PC-9 (cell line): Measurements from ENCODE around the gene EGFLAM. TPM values are rescaled to one million over a fixed set of nuclear protein-coding genes. Genes with fewer than 3 reads are reported as not detected.

Experiments used
- BruUV-seq: library from RNA; stranded (reverse); fragments of 400-500 nt; replicated peaks from 2 replicates; lab custom pipeline; 2021; lab: Mats Ljungman, UMichigan
- CTCF ChIA-PET: fragments of 300-600 bp; sonication (Branson Sonifier 250); formaldehyde crosslinking; loops from one replicate; lab custom pipeline; 2022; ENCODE audit warnings: antibody characterized with exemption; lab: Charles Lee
- POLR2A ChIA-PET: fragments of 300-600 bp; sonication (Branson Sonifier 250); formaldehyde crosslinking; loops from one replicate; lab custom pipeline; 2022; ENCODE audit warnings: antibody characterized with exemption; ENCODE audit not compliant: unreplicated experiment; lab: Charles Lee
- DNase-seq, 2 experiments: peaks; one replicate each; pipeline versions ENCODE4 v3.0.0 to v3.0.0-alpha.2; 2015 to 2022; ENCODE audit warnings: mixed read lengths in 1 of 2
- H2AFZ ChIP-seq: fragments of 200-600 bp; sonication (generic); 2 replicates; pipeline ENCODE4 v1.8.1; 2017; ENCODE audit warnings: antibody characterized with exemption
- H3F3A ChIP-seq: fragments of 200-600 bp; sonication (generic); 2 replicates; pipeline ENCODE4 v1.8.1; 2017; ENCODE audit warnings: antibody characterized with exemption, mild to moderate bottlenecking, low read depth; ENCODE audit not compliant: insufficient read depth
- H3K27ac ChIP-seq: fragments of 200-600 bp; sonication (generic); 2 replicates; pipeline ENCODE4 v1.6.1; 2016; ENCODE audit warnings: mixed run types
- H3K27me3 ChIP-seq: fragments of 200-600 bp; sonication (generic); 2 replicates; pipeline ENCODE4 v1.6.1; 2016; ENCODE audit warnings: low read depth, mixed run types; ENCODE audit not compliant: insufficient read depth
- H3K36me3 ChIP-seq: fragments of 200-600 bp; sonication (generic); 2 replicates; pipeline ENCODE4 v1.6.1; 2016; ENCODE audit warnings: low read depth, mixed run types
- H3K4me1 ChIP-seq: fragments of 200-600 bp; sonication (generic); replicated peaks from 2 replicates; pipeline ENCODE4 v1.6.1; 2016; ENCODE audit warnings: mixed run types; ENCODE audit not compliant: insufficient read depth
- H3K4me2 ChIP-seq: fragments of 200-600 bp; sonication (generic); 2 replicates; pipeline ENCODE4 v1.6.1; 2017; ENCODE audit warnings: mixed run types
- H3K4me3 ChIP-seq: fragments of 200-600 bp; sonication (generic); 2 replicates; pipeline ENCODE4 v1.6.1; 2016; ENCODE audit warnings: mixed run types
- H3K79me2 ChIP-seq: fragments of 200-600 bp; sonication (generic); 2 replicates; pipeline ENCODE4 v1.6.1; 2017; ENCODE audit warnings: low read depth, mixed run types
- H3K9me2 ChIP-seq: fragments of 200-600 bp; sonication (generic); 2 replicates; pipeline ENCODE4 v1.8.1; 2017; ENCODE audit warnings: mild to moderate bottlenecking; ENCODE audit not compliant: insufficient read depth
- H3K9me3 ChIP-seq: fragments of 200-600 bp; sonication (generic); 2 replicates; pipeline ENCODE4 v1.8.1; 2016; ENCODE audit warnings: low read depth; ENCODE audit not compliant: insufficient read depth
- H4K20me1 ChIP-seq: fragments of 200-600 bp; sonication (generic); 2 replicates; pipeline ENCODE4 v1.8.1; 2017; ENCODE audit not compliant: insufficient read depth
- EZH2 ChIP-seq: fragments of 200-600 bp; sonication (generic); IDR thresholded peaks from 2 replicates; pipeline ENCODE4 v1.8.0; 2017; ENCODE audit warnings: antibody characterized with exemption, low read depth
- intact Hi-C: fragments of 100-400 bp; cut with micrococcal nuclease; formaldehyde crosslinking; loops from one replicate; pipeline ENCODE4 v1.10.0; 2022; ENCODE audit not compliant: unreplicated experiment
- total RNA-seq: library from RNA; stranded (reverse); gene quantifications from 2 replicates; pipeline ENCODE4 v1.2.3, GENCODE V29; 2021
- TF ChIP-seq, protein P1 (sequence below): fragments of 200-600 bp; sonication (generic); conservative IDR thresholded peaks from 2 replicates; pipeline ENCODE4 v1.6.1; 2017; ENCODE audit warnings: mixed run types, antibody characterized with exemption, mild to moderate bottlenecking, moderate library complexity

EGFLAM gene
- total RNA-seq, 1 experiment from 2014 or later = not detected

GRCh38 chr5:38211354-38211710, 47.0 kb upstream of the EGFLAM start:
- 0 out of 2 replicates have a peak, but pooled peaks cover 4% of the 10 kb centered on the region for H3K9me3 ChIP-seq
- H2AFZ ChIP-seq = no peak overlapping the region
- intact Hi-C loops = no loop called here
- H3K79me2 ChIP-seq = no peaks in the 10 kb centered on the region
- H3K27ac ChIP-seq = no peak overlapping the region
- H3K9me2 ChIP-seq = no peaks in the 10 kb centered on the region
- H3K4me1 ChIP-seq = no peaks in the 10 kb centered on the region
- peaks cover 11% of the 10 kb centered on the region; the same call in 1 of the 2 replicates for H3K27me3 ChIP-seq
- DNase-seq = no peak
- CTCF ChIA-PET = no interaction called here
- no peak overlapping the region for H3K4me2 ChIP-seq
- H3K4me3 ChIP-seq = no peak overlapping the region
- no peaks in the 10 kb centered on the region for H3F3A ChIP-seq
- H4K20me1 ChIP-seq = no peaks in the 10 kb centered on the region
- TF ChIP-seq, protein P1, sequence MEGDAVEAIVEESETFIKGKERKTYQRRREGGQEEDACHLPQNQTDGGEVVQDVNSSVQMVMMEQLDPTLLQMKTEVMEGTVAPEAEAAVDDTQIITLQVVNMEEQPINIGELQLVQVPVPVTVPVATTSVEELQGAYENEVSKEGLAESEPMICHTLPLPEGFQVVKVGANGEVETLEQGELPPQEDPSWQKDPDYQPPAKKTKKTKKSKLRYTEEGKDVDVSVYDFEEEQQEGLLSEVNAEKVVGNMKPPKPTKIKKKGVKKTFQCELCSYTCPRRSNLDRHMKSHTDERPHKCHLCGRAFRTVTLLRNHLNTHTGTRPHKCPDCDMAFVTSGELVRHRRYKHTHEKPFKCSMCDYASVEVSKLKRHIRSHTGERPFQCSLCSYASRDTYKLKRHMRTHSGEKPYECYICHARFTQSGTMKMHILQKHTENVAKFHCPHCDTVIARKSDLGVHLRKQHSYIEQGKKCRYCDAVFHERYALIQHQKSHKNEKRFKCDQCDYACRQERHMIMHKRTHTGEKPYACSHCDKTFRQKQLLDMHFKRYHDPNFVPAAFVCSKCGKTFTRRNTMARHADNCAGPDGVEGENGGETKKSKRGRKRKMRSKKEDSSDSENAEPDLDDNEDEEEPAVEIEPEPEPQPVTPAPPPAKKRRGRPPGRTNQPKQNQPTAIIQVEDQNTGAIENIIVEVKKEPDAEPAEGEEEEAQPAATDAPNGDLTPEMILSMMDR = no peak
- TF ChIP-seq EZH2 = no peak
- POLR2A ChIA-PET = no interaction called here
- no peaks in the 10 kb centered on the region for H3K36me3 ChIP-seq
- BruUV-seq = no TSS peak

- ChIA-PET POLR2A (no interaction called here), CTCF (no interaction called here)
- H3K36me3 ChIP-seq = no peaks in the 10 kb centered on the region
- no peaks in the 10 kb centered on the region for H3K4me1 ChIP-seq
- H3K4me2 ChIP-seq = no peak overlapping the region
- BruUV-seq = no TSS peak
- no peak for DNase-seq
- H4K20me1 ChIP-seq = no peaks in the 10 kb centered on the region
- no peak overlapping the region for H3K4me3 ChIP-seq
- no peaks in the 10 kb centered on the region for H3K79me2 ChIP-seq
- peaks cover 19% of the 10 kb centered on the region; the same call in 1 of the 2 replicates for H3K27me3 ChIP-seq
- intact Hi-C loops = no loop called here
- 0 out of 2 replicates have a peak, but pooled peaks cover 4% of the 10 kb centered on the region for H3K9me3 ChIP-seq
- H2AFZ ChIP-seq = no peak overlapping the region
- H3F3A ChIP-seq = no peaks in the 10 kb centered on the region
- TF ChIP-seq EZH2 = no peak
- TF ChIP-seq, protein P1 = no peak
- H3K9me2 ChIP-seq = no peaks in the 10 kb centered on the region
- H3K27ac ChIP-seq = no peak overlapping the region
Measured at GRCh38 chr5:38212307-38212706, 46.1 kb upstream of the EGFLAM start.

- Histone ChIP-seq H3K79me2 (no peaks in the 10 kb centered on the region), H3K27ac (no peak overlapping the region), H3K9me2 (no peaks in the 10 kb centered on the region), H4K20me1 (no peaks in the 10 kb centered on the region), H3K4me1 (no peaks in the 10 kb centered on the region), H3K27me3 (peaks cover 44% of the 10 kb centered on the region), H2AFZ (no peak overlapping the region), H3F3A (no peaks in the 10 kb centered on the region), H3K4me3 (no peak overlapping the region), H3K36me3 (no peaks in the 10 kb centered on the region), H3K9me3 (no peaks in the 10 kb centered on the region; the same call in 1 of the 2 replicates), H3K4me2 (no peak overlapping the region)
- no peak for TF ChIP-seq EZH2
- TF ChIP-seq, protein P1 = no peak
- intact Hi-C loops = no loop called here
- CTCF ChIA-PET = interaction anchor here (0.6 kb wide), 1 partner anchor 237 kb away, joined by 3 read pairs; no protein-coding TSS in a partner anchor
- no TSS peak for BruUV-seq
- POLR2A ChIA-PET = interaction anchor here (0.6 kb wide), 1 partner anchor 17 kb away, joined by 9 read pairs; no protein-coding TSS in a partner anchor
- DNase-seq = no peak
Measured at GRCh38 chr5:38226091-38226490, 32.3 kb upstream of the EGFLAM start.
